Hematopoietic multipotent progenitor cell treated with erythropoietin and hydrocortisone succinate and interleukin-3 and kit ligand, for 6 days (in vitro differentiated cells): ENCODE data around the gene MAPKAPK2.

Experiments used
- DNase-seq: peaks from one replicate; pipeline ENCODE4 v3.0.0-alpha.2; 2015

The MAPKAPK2 gene

DNA sequence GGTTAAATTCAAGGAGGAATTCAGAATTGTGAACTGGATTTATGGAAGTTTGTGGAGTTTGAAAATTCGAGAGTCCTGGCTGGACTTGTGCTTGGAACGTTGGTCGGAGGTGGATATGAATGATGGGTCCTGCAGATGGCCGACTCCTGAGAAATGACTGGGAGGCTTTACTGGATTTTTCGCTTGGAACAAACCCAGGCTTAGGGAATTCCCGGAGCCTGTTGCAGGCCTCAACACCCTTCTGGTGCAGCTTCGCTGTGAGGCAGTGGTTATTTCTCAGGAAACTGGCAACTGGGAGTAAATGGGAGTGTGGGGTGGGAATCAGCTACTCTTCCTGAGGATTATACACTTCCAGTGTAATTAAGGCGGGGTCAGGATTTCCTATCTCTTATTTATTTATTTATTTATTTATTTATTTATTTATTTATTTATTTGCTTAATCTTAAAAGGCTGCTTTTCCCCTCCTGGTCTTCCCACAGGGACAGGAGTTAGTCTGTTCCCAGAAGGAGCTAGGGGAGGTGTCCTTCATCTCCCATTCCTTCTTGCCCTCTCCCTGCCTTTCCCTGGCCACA, 21.1 kb downstream of the MAPKAPK2 start:
- no peak for DNase-seq

DNA sequence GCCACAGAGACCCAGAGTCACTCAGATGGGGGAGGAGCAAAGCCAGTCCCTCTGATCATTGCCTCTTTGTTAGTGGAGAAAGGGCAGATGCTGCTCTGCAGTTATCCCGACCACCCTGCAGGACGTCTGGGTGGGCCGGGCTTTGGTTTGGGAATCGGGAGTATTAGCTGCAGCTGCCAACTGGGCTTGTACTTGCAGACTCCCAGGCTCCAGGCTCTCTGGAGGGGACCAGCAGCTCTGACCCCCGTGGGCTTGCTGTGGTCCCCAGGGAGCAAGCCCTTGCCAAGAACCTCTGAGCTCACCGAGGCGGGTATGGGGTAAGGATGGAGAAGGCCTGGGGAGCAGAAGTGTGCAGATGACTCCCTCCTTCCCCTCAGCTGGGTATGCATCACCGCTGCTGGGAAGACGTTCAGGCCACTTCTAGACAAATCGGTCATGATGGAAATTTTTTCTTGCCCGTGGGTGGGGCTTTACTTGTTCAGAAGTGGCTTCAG, 21.6 kb downstream of the MAPKAPK2 start:
- no peak for DNase-seq

DNA sequence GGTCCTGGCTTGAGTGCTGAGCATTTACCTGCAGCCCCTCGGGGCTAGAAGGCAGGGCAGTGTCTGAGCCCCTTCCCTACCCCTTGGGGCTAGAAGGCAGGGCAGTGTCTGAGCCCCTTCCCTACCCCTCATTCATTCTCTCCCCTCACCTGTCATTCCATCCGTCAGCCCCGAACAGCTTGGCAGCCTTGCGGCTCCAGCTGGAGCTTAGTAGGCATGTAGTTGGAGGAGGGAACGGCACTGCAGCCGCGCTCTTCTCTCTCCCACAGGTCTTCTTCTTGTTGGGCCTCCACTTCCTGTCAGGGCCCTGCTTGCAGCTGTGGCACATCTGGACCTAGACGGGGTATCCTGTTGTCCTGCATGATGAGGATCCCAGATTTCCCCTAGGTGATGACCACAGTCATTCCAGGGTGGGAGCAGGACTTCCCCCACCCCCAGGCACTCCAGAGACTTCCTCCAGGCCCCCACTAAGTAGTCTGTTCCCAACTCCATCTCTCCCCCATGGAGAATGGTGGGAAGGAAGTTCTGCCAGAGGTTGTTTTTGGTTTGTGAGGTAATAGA, 22.2 kb downstream of the MAPKAPK2 start:
- no peak for DNase-seq

DNA sequence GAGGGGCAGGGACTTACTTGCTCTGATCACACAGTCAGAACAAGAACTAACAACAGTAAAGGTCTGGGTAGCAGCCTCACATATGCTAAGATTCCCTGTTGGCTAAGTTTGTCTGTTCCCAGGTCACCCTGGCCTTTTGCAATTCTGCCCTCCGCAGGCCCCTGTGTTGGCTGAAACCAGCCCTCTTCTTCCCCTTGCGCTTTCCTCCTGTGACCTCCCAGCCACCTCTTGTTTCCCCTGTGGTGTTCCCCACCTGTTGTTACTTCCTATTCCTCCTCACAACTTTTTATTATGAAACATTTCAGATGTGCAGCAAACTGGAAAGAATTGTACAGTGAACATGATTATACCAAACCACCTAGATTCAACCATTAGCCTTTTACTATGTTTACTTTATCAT, 23.4 kb downstream of the MAPKAPK2 start:
- DNase-seq, result peak; percentile 26

- DNase-seq, result no peak
Measured at GRCh38 chr1:206708882-206709281, 24.2 kb downstream of the MAPKAPK2 start.

DNA sequence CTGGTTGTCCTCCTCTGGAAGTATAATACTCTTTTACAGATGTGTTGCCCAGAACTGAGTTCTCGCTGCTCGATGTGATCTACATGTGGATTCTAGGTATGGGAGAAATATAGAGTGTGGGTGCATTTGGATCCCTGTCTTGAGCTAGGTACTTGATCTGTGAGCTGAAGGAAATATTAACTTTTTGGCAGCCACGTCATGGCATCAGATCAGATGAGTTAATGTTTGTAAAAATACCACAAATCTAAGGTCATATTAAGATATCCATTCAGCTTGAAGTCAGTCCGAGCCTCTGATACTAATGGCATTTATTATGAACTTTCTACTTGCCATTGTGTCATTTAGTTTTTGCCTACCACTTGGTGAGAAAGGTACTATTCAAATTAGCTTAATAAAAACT, 24.6 kb downstream of the MAPKAPK2 start:
- DNase-seq, result no peak

- no peak for DNase-seq
Measured at GRCh38 chr1:206709772-206710459, 25.2 kb downstream of the MAPKAPK2 start.

GRCh38 chr1:206710460-206710823, 25.7 kb downstream of the MAPKAPK2 start:
- DNase-seq, result no peak

DNA sequence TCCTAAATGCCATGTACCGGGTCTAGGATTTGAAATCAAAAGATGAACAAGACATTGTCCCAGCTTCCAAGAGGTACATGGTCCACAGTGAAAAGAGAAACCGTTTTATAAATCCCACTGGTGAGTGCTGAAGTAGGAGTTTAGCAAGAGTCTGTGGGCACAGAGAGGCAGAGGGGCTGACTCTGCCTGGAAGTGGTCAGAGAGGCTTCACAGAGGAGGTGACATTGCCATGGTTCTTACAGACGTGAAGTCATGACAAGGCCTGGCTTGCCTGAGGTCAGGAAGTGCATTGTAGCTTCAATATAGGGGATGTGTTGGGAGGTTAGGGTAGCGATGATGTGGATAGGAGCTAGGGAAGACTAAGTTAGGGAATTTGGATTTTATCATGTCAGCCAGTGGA, 28.4 kb downstream of the MAPKAPK2 start:
- peak; percentile 43 for DNase-seq

GRCh38 chr1:206713910-206714312, 29.2 kb downstream of the MAPKAPK2 start:
- no peak for DNase-seq

DNA sequence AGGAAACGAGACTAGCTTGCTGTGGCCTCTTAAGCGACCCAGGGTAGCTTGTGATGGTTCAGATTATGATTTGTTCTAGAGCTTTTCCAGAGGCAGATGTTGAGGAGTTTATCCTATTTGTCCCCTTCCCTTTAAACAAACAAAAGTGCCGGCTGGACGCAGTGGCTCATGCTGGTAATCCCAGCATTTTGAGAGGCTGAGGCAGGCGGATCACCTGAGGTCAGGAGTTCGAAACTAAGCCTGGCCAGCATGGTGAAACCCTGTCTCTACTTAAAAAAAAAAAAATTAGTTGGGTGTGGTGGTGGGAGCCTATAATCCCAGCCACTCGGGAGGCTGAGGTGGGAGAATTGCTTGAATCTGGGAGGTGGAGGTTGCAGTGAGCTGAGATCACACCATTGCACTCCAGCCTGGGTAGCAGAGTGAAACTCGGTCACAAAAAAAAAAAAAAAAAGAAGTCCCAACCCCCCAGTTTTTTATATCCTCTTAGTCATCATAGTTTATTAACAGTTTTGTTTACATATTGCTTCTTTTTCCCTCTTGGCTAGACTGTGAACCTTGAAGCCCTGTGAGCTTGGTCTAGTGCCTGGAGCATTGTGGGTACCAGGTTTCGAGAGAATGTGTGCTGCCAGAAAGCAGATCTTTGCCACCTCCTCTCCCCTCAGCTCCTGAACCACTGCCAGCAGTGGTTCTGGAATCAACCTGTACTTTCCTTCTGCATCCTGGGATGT, 29.8 kb downstream of the MAPKAPK2 start:
- no peak for DNase-seq

DNA sequence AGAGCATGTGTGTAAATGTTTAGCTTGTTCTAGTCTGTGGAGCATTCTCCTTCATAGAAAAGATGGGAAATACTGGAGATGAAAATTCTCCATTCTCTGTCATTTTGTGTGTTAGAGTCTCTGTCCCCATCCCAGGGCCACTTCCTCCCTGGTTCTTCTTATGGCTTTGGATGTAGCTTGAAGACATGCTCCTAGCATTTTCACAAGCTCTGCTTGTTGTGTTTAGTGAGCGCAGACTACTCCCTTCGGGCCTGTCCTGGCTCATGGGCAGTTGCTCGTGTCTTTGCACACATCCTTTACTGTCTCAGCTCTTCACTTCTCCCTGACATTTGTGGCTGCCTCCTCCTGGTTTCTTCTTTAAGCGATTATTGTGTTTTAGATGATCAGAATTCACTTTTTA, 30.4 kb downstream of the MAPKAPK2 start:
- DNase-seq, result no peak

GRCh38 chr1:206715552-206716158, 30.9 kb downstream of the MAPKAPK2 start:
- no peak for DNase-seq

GRCh38 chr1:206716159-206716869, 31.6 kb downstream of the MAPKAPK2 start:
- DNase-seq, result no peak

DNA sequence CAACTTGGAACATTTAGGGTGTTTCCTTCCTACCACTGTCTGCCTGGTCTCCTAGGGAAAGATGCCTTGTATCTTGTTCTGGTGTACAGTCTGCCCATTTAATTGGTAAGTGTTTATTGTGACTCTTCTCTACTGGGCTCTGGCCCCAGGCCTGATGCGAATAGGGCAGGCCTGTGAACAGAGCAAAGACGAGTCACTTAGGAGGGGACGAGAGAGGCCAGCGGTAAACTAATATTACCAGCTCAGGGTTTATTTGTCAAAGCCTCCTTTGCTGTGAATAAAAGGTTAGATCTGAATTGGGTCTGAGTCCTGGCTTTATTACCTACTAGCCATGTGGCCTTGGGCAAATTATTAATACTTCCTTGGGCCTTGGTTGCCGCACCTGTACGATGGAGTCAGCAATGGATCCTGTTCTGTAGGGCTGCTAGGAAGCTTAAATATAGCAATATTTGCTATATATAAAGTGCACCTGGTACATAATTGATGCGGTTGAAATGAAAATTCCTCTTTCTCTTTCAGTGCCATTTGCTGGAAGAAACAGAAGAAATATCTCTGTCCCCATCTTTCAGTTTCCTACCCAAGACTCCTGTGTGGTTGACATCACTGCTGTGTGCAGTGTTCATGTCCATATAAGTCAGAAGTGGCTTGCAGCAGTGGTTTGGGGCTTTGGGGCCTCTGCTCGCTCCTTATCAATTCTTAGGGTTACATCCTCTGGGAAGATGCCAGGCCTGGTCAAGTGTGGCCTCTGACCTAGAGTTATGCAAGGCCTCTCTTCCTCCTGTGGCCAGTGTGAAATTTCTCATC, 32.4 kb downstream of the MAPKAPK2 start:
- peak; percentile 76 for DNase-seq

DNA sequence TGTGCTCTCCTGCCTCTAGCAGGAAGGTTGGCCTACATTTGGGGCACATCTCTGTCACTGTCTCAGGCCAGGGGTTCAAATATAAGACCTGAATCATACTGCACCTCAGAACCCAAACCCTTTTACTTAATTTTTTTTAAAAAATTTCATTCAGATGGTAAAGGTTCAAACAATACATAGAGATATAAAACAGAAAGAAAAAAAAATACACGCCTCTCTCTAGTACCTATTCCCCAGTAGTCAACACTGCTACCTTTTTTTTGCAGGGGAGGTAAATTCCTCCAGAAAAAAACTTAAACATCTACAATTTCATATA, 32.9 kb downstream of the MAPKAPK2 start:
- DNase-seq, result no peak

- no peak for DNase-seq
Measured at GRCh38 chr1:206719169-206719839, 34.6 kb downstream of the MAPKAPK2 start.

DNA sequence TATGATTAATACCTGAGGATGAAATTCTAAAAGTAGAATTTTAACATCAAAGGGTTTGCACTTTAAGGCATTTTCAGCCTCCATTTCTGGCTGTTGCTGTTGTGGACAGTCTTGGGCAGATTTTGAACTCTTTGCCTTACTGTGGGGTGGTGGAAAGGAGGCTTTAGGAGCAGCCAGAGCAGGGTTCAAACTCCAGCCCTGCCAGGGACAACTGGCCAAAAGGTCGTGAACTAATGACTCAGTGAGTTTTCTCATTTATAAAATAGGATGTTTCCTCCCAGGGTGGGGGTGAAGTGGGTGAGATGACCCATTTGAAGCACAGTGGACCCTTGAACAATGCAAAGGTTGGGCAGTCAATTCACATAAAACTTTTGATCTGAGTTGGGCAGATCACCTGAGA, 36.7 kb downstream of the MAPKAPK2 start:
- no peak for DNase-seq

DNA sequence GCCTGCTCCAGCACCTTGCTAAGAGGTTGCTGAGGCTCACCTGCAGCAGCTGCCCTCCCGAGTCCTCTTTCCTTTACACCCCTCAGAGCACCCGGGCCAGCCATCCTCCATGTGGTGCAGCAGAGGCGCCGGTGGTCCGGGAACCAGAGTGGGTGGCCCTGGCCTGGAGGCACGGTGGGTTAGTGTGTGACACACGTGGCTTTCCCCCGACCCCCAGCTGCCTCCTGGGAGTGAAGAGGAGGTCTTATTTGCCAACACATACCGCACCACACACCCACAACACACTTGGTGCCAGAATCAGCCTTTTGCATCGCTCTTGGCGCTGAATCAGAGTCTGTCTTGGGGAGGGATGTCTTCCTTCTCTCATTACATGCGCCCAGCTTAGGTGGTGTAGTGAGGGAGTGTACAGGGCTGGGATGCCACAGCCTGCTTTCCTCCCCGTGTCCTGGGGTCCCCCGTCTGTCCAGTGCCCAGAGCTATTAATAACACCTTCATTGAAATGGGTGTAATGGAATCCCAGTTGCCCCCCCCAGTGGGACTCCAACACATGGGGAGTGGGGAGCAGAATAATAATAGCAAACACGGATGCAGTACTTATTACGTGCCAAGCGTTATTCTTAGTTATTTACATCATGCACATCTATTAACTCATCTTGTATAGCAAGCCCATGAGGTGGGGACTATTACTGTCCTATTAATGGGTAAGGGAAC, 38.2 kb downstream of the MAPKAPK2 start:
- DNase-seq, result no peak

DNA sequence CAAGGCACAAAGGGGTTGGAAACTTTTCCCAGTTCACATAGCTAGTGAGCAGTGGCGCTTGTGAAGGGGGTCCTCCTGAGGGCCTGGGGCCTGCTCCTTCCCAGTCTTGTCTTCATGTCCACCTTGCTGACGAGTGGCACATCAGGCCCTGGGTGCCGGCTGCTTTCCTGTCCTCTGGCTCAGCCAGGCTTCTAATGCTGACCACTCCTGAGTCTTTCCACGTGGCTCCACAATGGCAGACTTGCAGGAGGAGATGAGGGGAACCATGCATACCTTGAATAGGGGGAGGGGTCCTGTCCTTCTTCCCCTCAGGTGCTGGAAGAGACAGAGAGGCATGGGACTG, 38.7 kb downstream of the MAPKAPK2 start:
- DNase-seq, result no peak
